Neural crest cell (in vitro differentiated cells): Measurements from ENCODE around the gene GABRB1. TPM values are rescaled to one million over a fixed set of nuclear protein-coding genes. Genes with fewer than 3 reads are reported as not detected.
A peak's percentile ranks its signal among the peaks of the same experiment; 100 is the strongest.

Experiments
- DNase-seq: peaks from one replicate; pipeline ENCODE4 v3.0.0; 2021; ENCODE audit warnings: low read depth, mixed read lengths, low spot score
- H3K27ac Mint-ChIP-seq: one replicate; pipeline ENCODE4 v1.8.0; 2021; ENCODE audit warnings: mild to moderate bottlenecking, mixed read lengths; ENCODE audit not compliant: unreplicated experiment
- H3K27me3 Mint-ChIP-seq: 2 replicates; pipeline ENCODE4 v1.8.0; 2021; ENCODE audit warnings: low read depth, mild to moderate bottlenecking, mixed read lengths
- H3K36me3 Mint-ChIP-seq: 2 replicates; pipeline ENCODE4 v1.8.0; 2021; ENCODE audit warnings: low read depth, mild to moderate bottlenecking, mixed read lengths
- H3K4me1 Mint-ChIP-seq: 2 replicates; pipeline ENCODE4 v1.8.0; 2021; ENCODE audit warnings: mixed read lengths
- H3K4me3 Mint-ChIP-seq: one replicate; pipeline ENCODE4 v1.8.0; 2021; ENCODE audit warnings: mild to moderate bottlenecking, mixed read lengths
- H3K9me3 Mint-ChIP-seq: 2 replicates; pipeline ENCODE4 v1.8.0; 2021; ENCODE audit warnings: mixed read lengths
- CTCF ChIP-seq: fragments of 200-600 bp; sonication (generic); conservative IDR thresholded peaks from 2 replicates; pipeline ENCODE4 v1.5.0; 2021; ENCODE audit warnings: antibody characterized with exemption, mild to moderate bottlenecking
- total RNA-seq: library from RNA; stranded (reverse); gene quantifications from 2 replicates; pipeline ENCODE4 v1.2.1, GENCODE V29; 2021

The GABRB1 gene
- total RNA-seq, 1 donor from 2014 or later: not detected

DNA sequence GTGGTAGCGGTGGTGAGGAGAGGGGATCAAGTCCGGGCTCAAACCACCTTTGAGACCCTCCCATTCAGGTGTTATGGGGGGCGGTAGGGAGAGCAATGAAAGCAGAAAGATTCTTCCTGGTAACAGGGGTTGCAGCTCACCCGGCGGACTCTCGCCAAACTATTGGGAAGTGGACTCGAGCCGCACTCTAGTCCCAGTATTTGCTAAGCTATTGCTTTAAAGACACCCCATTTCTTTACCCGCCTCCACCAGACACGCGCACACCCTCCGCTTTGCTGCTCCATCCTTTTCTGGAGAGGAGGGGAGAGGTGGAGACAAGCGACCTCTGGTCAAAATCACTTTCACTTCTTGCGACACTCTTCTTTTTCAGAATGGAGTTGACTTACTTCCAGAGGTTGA, 37.4 kb upstream of the GABRB1 start:
- no peak for TF ChIP-seq CTCF
- peaks cover 4% of the 10 kb centered on the region for H3K27me3 Mint-ChIP-seq
- H3K9me3 Mint-ChIP-seq: no peaks in the 10 kb centered on the region
- no peaks in the 10 kb centered on the region for H3K36me3 Mint-ChIP-seq
- H3K27ac Mint-ChIP-seq: no peak overlapping the region
- no peak overlapping the region for H3K4me3 Mint-ChIP-seq
- H3K4me1 Mint-ChIP-seq: no peaks in the 10 kb centered on the region
- DNase-seq: no peak

DNA sequence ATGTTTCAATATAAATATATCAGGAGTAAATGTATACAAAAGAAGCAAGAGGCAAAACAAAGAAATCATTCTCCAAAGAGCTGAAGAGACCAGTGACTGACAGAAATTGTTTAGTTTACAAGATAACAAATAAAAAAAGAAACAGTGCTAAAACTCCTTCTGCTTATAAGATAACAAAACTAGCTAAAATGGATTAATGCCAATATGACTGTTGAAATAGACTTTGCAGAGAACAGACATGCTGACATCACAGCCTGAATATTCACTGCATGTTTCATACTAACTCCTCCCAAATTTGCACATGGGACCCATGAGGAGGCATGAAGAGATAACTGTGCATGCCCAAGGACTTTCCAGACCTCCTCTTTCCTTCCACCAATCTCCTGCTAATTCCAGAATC, 31.8 kb upstream of the GABRB1 start:
- Mint-ChIP-seq H3K27ac (no peak overlapping the region), H3K9me3 (peaks cover 2% of the 10 kb centered on the region), H3K36me3 (no peaks in the 10 kb centered on the region), H3K27me3 (peaks cover 38% of the 10 kb centered on the region), H3K4me1 (no peaks in the 10 kb centered on the region), H3K4me3 (no peak overlapping the region)
- no peak for TF ChIP-seq CTCF
- DNase-seq: no peak

- H3K36me3 Mint-ChIP-seq: no peaks in the 10 kb centered on the region
Observed at GRCh38 chr4:47000406-47000805, 31.0 kb upstream of the GABRB1 start.

GRCh38 chr4:47002580-47002979, 28.8 kb upstream of the GABRB1 start:
- H3K4me3 Mint-ChIP-seq: no peak overlapping the region
- H3K9me3 Mint-ChIP-seq: peaks cover 2% of the 10 kb centered on the region
- H3K27ac Mint-ChIP-seq: no peak overlapping the region
- no peaks in the 10 kb centered on the region for H3K4me1 Mint-ChIP-seq
- H3K27me3 Mint-ChIP-seq: peaks cover 38% of the 10 kb centered on the region
- H3K36me3 Mint-ChIP-seq: no peaks in the 10 kb centered on the region
- no peak for DNase-seq
- TF ChIP-seq CTCF: peak; percentile 49

More at GRCh38 chr4:47000406-47000805, 31.0 kb upstream of the GABRB1 start:
- no peak for TF ChIP-seq CTCF
- no peaks in the 10 kb centered on the region for H3K4me1 Mint-ChIP-seq
- H3K9me3 Mint-ChIP-seq: peaks cover 2% of the 10 kb centered on the region
- no peak overlapping the region for H3K4me3 Mint-ChIP-seq
- H3K27ac Mint-ChIP-seq: no peak overlapping the region
- peaks cover 38% of the 10 kb centered on the region for H3K27me3 Mint-ChIP-seq
- DNase-seq: no peak

DNA sequence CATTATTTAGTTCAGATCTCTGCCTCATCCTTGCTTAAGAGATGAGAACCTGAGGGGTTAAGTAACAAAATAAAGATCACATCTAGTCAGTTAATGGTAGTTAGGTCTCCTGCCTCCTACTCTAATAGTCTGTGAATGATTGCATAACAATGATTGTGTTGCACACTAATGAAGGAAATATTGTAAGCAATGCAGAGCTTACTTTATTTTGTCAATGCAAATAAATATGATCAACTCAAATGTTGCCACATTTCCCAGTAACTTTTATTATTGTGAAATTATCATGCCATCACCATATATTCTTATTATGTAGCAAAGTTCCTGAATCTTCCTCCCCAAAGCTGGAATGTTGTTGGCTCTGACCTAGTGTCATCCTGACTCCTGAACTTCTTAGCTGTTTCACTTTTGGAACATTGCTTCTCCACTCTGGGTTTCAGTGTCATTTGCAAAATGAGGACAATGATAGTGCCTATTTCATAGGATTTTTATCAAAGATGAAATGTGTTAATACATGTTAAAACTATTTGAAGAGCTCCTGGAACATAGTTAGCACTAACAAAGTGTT, 20.9 kb upstream of the GABRB1 start:
- DNase-seq: no peak
- Mint-ChIP-seq H3K36me3 (no peaks in the 10 kb centered on the region), H3K4me1 (no peaks in the 10 kb centered on the region), H3K27ac (no peak overlapping the region), H3K9me3 (no peaks in the 10 kb centered on the region), H3K27me3 (no peaks in the 10 kb centered on the region), H3K4me3 (no peak overlapping the region)
- TF ChIP-seq CTCF: no peak
